Measurements from ENCODE around the gene OR51M1.

DNA sequence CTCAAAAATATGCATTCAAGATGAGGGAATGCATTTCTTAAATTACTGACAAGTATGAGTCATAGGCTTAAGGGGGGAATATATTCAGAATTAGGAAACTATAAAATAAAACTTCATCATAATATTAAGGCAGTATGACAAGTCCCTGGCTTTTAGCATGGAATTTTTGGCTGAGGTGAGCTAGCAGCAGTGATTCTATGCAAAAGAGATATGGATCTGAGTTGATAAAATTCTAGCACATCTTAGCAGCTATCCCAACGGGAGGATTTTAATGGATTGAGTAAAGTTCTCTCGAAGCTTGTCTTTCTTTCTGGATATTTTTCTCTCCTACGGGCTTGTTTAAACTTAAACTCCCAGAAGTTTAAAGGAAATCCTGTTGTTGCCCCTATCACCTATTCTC, 39.5 kb downstream of the OR51M1 start:
- TF ChIP-seq, protein P1, sequence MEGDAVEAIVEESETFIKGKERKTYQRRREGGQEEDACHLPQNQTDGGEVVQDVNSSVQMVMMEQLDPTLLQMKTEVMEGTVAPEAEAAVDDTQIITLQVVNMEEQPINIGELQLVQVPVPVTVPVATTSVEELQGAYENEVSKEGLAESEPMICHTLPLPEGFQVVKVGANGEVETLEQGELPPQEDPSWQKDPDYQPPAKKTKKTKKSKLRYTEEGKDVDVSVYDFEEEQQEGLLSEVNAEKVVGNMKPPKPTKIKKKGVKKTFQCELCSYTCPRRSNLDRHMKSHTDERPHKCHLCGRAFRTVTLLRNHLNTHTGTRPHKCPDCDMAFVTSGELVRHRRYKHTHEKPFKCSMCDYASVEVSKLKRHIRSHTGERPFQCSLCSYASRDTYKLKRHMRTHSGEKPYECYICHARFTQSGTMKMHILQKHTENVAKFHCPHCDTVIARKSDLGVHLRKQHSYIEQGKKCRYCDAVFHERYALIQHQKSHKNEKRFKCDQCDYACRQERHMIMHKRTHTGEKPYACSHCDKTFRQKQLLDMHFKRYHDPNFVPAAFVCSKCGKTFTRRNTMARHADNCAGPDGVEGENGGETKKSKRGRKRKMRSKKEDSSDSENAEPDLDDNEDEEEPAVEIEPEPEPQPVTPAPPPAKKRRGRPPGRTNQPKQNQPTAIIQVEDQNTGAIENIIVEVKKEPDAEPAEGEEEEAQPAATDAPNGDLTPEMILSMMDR (IDR thresholded peaks at IDR 0.05): no peak
- no peak for TF ChIP-seq POLR2A (IDR thresholded peaks at IDR 0.05)
- TF ChIP-seq EP300 (IDR thresholded peaks at IDR 0.05): no peak
